Osteocyte (in vitro differentiated cells): ENCODE data around the gene GPR152. TPM values are rescaled to one million over a fixed set of nuclear protein-coding genes. Genes with fewer than 3 reads are reported as not detected.

Experiments
- DNase-seq: peaks from one replicate; pipeline ENCODE4 v3.0.0; 2021; ENCODE audit warnings: mixed read lengths; ENCODE audit not compliant: unreplicated experiment; ENCODE audit errors: extremely low spot score
- H3K27ac Mint-ChIP-seq: one replicate; pipeline ENCODE4 v1.8.0; 2021; ENCODE audit warnings: mild to moderate bottlenecking, mixed read lengths; ENCODE audit not compliant: unreplicated experiment
- H3K27me3 Mint-ChIP-seq: one replicate; pipeline ENCODE4 v1.8.0; 2021; ENCODE audit warnings: mixed read lengths; ENCODE audit not compliant: unreplicated experiment
- H3K36me3 Mint-ChIP-seq: one replicate; pipeline ENCODE4 v1.8.0; 2021; ENCODE audit warnings: mixed read lengths; ENCODE audit not compliant: unreplicated experiment
- H3K4me1 Mint-ChIP-seq: one replicate; pipeline ENCODE4 v1.8.0; 2021; ENCODE audit warnings: mixed read lengths; ENCODE audit not compliant: unreplicated experiment
- H3K4me3 Mint-ChIP-seq: one replicate; pipeline ENCODE4 v1.8.0; 2021; ENCODE audit warnings: mild to moderate bottlenecking, moderate library complexity, mixed read lengths; ENCODE audit not compliant: unreplicated experiment
- H3K9me3 Mint-ChIP-seq: one replicate; pipeline ENCODE4 v1.8.0; 2021; ENCODE audit warnings: mixed read lengths; ENCODE audit not compliant: unreplicated experiment
- long read RNA-seq: library from polyadenylated mRNA; unstranded; transcript quantifications from one replicate; pipeline ENCODE4 v2.0.0, GENCODE V29; 2021
- total RNA-seq: library from RNA; stranded (reverse); gene quantifications from 2 replicates; pipeline ENCODE4 v1.2.1, GENCODE V29; 2021
- TF ChIP-seq, protein P1 (sequence below): fragments of 200-600 bp; sonication (generic); IDR thresholded peaks from 2 replicates; pipeline ENCODE4 v1.5.0; 2021; ENCODE audit warnings: antibody characterized with exemption, mild to moderate bottlenecking, moderate library complexity

Gene GPR152, protein sequence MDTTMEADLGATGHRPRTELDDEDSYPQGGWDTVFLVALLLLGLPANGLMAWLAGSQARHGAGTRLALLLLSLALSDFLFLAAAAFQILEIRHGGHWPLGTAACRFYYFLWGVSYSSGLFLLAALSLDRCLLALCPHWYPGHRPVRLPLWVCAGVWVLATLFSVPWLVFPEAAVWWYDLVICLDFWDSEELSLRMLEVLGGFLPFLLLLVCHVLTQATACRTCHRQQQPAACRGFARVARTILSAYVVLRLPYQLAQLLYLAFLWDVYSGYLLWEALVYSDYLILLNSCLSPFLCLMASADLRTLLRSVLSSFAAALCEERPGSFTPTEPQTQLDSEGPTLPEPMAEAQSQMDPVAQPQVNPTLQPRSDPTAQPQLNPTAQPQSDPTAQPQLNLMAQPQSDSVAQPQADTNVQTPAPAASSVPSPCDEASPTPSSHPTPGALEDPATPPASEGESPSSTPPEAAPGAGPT
- total RNA-seq: not detected in 2 replicates
- long read RNA-seq: 0 reads

DNA sequence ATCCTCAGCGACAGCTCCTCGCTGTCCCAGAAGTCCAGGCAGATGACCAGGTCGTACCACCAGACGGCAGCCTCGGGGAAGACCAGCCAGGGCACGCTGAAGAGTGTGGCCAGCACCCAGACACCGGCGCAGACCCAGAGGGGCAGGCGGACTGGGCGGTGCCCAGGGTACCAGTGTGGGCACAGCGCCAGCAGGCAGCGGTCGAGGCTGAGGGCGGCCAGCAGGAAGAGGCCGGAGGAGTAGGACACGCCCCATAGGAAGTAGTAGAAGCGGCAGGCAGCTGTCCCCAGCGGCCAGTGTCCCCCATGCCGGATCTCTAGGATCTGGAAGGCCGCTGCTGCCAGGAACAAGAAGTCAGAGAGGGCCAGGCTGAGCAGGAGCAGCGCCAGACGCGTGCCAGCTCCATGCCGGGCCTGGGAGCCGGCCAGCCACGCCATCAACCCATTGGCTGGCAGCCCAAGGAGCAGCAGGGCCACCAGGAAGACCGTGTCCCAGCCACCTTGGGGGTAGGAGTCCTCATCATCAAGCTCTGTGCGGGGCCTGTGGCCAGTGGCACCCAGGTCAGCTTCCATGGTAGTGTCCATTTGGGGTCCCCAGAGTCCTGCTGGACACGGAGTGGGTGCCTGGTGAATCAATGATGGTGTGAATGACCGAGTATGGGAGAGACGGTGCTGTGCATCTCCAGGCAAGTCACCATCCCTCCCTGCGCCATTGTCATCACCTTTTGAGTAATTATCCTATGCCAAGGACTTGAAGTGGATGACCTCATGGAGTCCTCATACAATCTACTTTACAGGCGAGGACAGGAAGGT, at the start of gene GPR152:
GPR152 (minus strand) TSS at position 589 of the 812 bp plus-strand sequence; CDS start at position 584, 5 bp downstream.
- TF ChIP-seq, protein P1, sequence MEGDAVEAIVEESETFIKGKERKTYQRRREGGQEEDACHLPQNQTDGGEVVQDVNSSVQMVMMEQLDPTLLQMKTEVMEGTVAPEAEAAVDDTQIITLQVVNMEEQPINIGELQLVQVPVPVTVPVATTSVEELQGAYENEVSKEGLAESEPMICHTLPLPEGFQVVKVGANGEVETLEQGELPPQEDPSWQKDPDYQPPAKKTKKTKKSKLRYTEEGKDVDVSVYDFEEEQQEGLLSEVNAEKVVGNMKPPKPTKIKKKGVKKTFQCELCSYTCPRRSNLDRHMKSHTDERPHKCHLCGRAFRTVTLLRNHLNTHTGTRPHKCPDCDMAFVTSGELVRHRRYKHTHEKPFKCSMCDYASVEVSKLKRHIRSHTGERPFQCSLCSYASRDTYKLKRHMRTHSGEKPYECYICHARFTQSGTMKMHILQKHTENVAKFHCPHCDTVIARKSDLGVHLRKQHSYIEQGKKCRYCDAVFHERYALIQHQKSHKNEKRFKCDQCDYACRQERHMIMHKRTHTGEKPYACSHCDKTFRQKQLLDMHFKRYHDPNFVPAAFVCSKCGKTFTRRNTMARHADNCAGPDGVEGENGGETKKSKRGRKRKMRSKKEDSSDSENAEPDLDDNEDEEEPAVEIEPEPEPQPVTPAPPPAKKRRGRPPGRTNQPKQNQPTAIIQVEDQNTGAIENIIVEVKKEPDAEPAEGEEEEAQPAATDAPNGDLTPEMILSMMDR: no peak
- no peaks in the 10 kb centered on the region for H3K4me1 Mint-ChIP-seq
- no peaks in the 10 kb centered on the region for H3K9me3 Mint-ChIP-seq
- no peaks in the 10 kb centered on the region for H3K27me3 Mint-ChIP-seq
- H3K36me3 Mint-ChIP-seq: no peaks in the 10 kb centered on the region
- no peak for DNase-seq
- no peak within 1 kb of the TSS for H3K27ac Mint-ChIP-seq
- H3K4me3 Mint-ChIP-seq: no peak within 1 kb of the TSS

DNA sequence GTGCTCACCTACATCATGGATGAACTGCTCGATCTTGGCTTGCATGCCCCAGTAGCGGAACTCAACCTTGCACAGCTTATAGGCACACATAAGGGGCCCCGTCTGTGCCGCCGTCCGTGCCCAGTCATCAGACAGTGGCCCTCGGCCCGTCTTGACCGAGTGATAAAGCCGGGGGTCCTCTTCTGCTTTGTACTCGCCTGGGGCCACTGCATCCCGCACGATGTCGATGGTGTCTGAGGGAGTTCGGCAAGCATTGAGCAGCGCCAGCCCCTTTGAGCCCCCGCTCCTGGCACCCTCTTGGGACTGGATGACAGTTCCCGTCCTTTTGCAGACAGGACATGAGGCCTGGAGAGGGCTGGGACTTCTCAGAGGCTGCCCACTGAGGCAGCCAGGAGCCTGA, 49.3 kb upstream of the GPR152 start:
- Mint-ChIP-seq H3K4me1 (peaks cover 23% of the 10 kb centered on the region), H3K27ac (no peak overlapping the region), H3K4me3 (no peak overlapping the region), H3K27me3 (no peaks in the 10 kb centered on the region), H3K36me3 (peaks cover 7% of the 10 kb centered on the region), H3K9me3 (no peaks in the 10 kb centered on the region)
- TF ChIP-seq, protein P1: no peak
- DNase-seq: no peak

DNA sequence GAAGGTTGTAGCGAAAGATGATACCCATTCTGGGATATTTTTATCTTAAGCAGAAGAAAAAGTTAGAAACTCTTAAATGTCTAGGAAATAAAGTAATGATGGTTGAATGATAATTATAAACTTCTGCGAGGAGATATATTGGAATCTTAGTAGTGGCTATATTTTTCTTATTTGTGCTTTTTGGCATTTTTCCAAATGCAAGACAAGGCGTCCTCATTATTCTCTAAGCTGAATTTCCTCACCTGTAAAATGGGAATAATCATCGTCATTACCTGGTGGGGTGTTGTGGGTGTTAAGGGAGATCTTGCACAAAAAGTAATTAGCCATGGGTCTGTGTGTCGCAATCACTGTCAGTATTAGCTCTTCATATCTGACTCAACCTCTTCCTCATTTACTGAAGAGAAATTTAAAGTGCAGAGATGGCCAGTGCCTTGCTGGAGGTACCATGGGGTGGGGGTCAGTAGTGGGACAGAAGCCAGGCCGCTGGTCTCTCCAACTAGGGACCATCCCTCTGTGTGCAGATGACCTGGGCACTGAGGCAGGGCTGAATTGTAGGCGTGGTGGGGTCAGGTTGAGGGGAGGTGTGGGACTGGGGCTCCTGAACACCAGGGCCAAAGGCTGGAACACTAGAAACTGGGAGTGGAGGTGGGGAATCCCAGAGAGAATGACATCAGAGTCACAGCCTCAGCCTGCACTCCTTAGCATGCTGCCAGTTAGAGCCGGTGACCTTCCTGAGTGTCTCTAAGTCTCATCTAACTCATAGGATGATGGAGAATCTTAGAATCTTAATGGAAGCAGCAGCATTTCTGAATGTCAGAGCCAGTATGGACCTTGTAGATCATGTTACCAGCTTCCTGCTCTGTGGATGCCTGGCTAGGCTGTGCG, 48.5 kb upstream of the GPR152 start:
- Mint-ChIP-seq H3K27me3 (no peaks in the 10 kb centered on the region), H3K27ac (no peak overlapping the region), H3K36me3 (peaks cover 7% of the 10 kb centered on the region), H3K4me3 (no peak overlapping the region), H3K4me1 (peaks cover 17% of the 10 kb centered on the region), H3K9me3 (no peaks in the 10 kb centered on the region)
- TF ChIP-seq, protein P1: no peak
- DNase-seq: no peak

DNA sequence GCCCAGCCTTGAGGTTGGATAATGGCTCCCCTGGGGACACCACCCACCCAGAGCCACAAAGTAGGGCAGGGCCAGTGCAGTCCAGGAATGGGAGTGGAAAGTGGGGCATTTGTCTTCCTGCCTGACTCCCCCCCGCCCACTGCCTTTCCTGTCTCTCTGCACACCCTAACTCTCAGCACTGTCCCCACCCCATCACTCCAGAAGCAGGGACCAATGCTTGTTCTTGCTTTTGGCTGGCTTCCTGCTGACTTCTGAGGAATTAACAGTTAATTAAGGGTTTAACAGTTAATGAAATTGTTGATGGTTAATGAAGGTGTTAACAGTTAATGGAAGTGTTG, 47.9 kb upstream of the GPR152 start:
- TF ChIP-seq, protein P1: no peak
- Mint-ChIP-seq H3K9me3 (no peaks in the 10 kb centered on the region), H3K4me3 (no peak overlapping the region), H3K4me1 (peaks cover 11% of the 10 kb centered on the region), H3K27me3 (no peaks in the 10 kb centered on the region), H3K27ac (no peak overlapping the region), H3K36me3 (peaks cover 7% of the 10 kb centered on the region)
- DNase-seq: no peak
